ENCODE data around the gene LYAR.

Gene LYAR

GRCh38 chr4:4226606-4227438, 63.1 kb downstream of the LYAR start, which contains the start of gene OTOP1:
OTOP1 (minus strand) TSS chr4:4226929; CDS start chr4:4226864, 65 bp downstream.
- no peak within 1 kb of the TSS for H3K27ac ChIP-seq
- TF ChIP-seq, protein P1, sequence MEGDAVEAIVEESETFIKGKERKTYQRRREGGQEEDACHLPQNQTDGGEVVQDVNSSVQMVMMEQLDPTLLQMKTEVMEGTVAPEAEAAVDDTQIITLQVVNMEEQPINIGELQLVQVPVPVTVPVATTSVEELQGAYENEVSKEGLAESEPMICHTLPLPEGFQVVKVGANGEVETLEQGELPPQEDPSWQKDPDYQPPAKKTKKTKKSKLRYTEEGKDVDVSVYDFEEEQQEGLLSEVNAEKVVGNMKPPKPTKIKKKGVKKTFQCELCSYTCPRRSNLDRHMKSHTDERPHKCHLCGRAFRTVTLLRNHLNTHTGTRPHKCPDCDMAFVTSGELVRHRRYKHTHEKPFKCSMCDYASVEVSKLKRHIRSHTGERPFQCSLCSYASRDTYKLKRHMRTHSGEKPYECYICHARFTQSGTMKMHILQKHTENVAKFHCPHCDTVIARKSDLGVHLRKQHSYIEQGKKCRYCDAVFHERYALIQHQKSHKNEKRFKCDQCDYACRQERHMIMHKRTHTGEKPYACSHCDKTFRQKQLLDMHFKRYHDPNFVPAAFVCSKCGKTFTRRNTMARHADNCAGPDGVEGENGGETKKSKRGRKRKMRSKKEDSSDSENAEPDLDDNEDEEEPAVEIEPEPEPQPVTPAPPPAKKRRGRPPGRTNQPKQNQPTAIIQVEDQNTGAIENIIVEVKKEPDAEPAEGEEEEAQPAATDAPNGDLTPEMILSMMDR (conservative IDR thresholded peaks at IDR 0.05) = no peak

DNA sequence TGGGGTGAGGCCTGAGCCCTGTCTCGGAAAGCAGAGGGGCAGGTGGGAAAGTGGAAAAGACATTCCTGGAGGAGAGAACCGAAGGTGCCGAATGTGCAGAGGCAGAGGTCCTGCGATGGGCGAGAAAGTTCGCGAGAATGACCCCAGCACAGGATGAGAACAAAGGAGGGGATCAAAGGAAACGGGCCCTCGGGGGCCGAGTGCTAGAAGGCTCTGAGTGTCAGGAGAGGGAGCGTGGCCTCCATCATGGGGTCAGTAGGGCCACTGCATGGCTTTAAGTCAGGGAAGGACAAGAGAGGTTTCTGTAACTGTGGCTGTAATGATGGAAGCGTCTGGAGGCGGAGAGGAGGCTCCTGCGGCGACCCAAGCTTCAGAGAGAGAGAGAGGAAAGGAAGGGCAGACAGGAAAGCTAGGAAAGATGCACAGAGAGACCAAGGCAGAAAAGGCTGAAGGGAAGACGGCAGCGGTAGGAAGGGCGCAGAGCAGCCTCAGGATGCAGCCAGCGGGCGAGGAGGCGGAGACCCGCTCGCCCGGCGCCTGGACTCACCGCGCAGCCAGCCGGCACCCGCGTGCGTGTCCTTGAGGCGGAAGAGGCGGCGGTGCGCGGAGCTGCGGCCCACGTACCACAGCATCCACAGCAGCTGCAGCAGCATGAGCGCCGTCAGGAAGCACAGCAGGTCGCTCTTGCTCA, 63.9 kb downstream of the LYAR start:
- TF ChIP-seq, protein P1 (conservative IDR thresholded peaks at IDR 0.05) = no peak
- H3K27ac ChIP-seq = no peak overlapping the region
